NCI-H146 (cell line): Measurements from ENCODE around the gene FLYWCH1.
"Not testable (repeated sequence)": the region's sequence is repeated elsewhere in the genome, so short reads cannot be mapped to it uniquely, and the experiment has no call there.

Experiments used
- DNase-seq: peaks from one replicate; lab custom pipeline; 2025; lab: John Stamatoyannopoulos, UW

Gene FLYWCH1

DNA sequence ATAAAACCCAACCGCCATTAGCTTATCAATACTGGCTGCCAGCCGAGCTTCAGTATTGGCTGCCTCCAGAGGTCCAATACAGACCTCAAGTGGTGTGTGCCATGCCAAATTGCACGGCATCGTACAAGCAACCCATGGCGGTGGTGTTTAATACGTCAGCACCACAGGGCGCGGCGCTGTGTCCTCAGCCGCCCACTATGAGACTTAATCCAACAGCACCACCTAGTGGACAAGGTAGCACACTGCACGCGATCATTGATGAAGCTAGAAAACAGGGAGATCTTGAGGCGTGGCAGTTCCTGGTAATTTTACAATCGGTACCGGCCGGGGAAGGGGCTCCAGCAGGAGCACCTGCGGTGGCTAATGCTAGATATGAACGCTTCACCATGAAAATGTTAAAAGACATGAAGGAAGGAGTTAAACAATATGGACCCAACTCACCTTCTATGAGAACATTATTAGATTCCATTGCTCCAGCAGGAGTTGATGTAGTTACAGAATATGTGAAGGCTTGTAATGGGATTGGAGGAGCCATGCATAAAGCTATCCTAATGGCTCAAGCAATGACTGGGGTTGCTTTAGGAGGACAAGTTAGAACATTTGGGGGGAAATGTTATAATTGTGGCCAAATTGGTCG lies 15.4 kb downstream of the FLYWCH1 start:
- DNase-seq, result peak; percentile 91

DNA sequence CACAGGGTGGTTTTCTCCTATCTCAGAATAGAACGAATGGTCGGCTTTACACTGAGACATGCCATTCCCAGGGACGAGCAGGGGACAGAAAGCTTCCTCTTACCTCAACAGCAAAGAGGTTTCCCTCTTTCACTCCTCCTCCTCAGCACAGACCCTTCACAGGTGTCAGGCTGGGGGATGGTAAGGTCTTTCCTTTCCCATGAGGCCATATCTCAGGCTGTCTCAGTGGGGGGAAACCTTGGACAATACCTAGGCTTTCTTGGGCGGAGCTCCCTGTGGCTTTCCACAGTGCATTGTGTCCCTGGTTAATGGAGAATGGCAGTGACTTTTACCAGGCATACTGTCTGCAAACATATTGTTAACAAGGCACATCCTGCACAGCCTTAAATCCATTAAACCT lies 16.4 kb downstream of the FLYWCH1 start:
- DNase-seq, result not testable (repeated sequence)

DNA sequence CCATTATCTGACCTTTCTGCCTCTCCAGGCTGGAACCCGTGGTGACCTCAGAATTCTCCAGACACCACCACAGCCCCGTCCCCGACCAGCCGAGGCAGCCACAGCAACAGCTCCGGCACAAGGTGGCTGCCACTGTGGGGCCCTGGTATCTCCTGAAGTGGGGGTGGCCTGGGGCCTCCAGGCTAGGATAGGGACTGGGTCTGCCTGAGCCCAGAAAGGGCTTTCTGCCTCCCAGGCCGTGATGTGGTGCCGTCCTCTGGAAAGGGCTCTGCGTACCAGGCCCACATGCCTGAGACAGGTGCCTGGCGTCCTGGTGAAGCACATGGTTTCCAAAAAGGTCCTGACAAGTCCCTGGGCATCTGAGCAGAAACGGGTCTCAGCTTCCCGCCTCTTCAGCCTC lies 17.1 kb downstream of the FLYWCH1 start:
- no peak for DNase-seq

DNA sequence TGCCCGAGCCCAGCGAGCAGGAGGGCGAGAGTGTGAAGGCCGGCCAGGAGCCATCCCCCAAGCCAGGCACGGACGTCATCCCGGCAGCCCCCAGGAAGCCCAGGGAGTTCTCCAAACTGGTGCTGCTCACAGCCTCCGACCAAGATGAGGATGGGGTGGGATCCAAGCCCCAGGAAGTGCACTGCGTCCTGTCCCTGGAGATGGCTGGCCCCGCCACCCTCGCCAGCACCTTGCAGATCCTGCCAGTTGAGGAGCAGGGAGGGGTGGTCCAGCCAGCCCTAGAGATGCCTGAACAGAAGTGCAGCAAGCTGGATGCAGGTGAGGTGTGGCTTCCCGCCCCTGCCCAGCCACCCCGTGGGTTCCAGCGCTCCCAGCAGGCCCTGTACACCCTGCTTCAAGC lies 18.0 kb downstream of the FLYWCH1 start:
- DNase-seq, result no peak

DNA sequence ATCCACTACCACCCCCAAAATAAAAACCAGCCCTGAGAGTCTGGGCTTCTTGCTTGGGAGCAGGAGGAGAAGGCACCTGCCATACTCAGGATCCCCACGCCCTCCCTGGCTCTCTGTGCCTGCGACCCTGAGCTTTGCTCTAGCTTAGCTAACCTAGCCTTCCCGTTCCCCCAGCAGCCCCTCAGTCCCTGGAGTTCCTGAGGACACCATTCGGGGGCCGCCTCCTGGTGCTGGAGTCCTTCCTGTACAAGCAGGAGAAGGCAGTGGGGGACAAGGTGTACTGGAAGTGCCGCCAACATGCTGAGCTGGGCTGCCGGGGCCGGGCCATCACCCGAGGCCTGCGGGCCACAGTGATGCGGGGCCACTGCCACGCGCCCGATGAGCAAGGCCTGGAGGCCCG lies 18.5 kb downstream of the FLYWCH1 start:
- DNase-seq, result no peak

DNA sequence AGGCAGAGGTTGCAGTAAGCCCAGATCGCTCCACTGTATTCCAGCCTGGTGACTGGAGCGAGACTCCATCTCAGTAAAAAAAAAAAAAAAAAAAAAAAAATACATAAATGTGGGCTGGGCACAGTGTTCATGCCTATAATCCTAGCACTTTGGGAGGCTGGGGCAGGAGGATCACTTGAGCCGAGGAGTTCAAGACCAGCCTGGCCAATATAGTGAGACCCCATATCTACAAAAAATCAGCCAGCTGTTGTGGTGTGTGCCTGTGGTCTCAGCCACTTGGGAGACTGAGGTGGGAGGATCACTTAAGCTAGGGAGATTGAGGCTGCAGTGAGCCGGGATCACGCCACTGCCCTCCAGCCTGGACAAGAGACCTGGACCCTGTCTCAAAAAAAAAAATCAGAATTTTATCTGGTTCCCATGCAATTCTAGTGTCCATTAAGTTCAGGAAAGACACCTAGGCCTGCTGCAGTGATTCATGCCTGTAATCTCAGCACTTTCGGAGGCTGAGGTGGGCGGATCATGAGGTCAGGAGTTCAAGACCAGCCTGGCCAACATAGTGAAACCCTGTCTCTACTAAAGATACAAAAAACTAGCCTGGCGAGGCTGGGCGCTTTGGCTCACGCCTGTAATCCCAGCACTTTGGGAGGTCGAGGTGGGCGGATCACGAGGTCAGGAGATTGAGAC lies 19.6 kb downstream of the FLYWCH1 start:
- DNase-seq, result not testable (repeated sequence)

DNA sequence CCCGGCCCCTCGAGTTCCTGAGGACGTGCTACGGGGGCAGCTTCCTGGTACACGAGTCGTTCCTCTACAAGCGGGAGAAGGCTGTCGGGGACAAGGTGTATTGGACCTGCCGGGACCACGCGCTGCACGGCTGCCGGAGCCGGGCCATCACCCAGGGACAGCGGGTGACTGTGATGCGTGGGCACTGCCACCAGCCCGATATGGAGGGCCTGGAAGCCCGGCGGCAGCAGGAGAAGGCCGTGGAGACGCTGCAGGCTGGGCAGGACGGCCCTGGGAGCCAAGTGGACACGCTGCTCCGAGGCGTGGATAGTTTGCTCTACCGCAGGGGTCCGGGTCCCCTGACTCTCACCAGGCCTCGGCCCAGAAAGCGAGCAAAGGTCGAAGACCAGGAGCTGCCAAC lies 21.4 kb downstream of the FLYWCH1 start:
- DNase-seq, result no peak

DNA sequence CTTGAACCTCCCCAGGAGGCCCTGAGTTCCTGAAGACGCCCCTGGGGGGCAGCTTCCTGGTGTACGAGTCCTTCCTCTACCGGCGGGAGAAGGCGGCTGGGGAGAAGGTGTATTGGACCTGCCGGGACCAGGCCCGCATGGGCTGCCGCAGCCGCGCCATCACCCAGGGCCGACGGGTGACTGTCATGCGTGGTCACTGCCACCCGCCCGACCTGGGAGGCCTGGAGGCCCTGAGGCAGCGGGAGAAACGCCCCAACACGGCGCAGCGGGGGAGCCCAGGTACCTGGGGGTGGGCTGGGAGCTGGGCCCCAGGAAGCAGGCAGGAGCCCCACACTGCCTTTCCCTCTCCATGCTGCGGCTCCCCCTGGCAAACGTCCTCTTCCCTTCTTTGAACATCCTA lies 22.0 kb downstream of the FLYWCH1 start:
- DNase-seq, result no peak

DNA sequence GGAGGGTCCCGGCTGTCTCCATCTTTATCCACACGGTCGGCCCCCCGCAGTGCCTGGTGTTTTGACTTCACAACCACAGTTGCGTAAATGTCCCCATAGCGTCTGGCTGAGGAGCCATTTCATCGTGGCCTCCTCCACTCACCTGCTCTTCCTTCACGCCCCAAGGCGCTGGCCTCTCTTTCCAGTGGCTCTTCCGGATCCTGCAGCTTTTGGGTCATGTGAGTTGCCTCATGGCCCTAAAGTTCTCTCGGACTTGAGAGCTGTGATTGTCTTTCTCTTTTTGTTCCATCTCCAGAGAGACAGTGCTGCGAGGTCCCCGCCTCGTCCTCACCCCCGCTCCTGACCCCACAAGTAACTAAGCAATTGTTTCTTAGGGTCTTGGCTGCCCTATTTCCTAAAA lies 22.7 kb downstream of the FLYWCH1 start:
- DNase-seq, result no peak

DNA sequence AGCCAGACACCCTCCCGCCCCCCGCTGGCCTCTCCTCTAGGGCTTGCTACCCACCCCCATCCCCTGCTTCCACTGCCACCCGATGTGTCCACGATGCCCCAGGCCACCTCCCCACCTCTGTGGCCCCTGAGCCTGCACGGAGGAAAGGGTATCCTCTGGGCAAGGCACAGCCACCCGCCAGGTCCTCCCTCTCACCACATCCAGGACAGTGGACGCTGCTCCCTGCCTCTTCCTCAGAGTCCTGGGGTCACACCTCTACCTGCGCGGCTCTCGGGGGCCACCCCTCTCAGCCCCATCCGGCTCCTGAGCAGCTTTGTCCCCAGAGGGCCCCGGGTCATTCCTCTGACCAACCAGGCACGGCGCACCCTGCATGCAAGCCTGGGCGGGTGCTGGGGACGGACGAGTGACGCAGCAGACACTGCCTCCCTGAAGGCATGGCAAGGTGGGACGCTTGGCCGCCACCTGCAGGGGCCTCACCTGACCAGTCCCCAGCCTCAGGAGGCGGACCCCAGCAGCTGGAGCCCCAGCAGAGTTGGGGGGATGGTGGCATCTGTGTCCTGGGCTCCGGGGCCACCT lies 24.8 kb downstream of the FLYWCH1 start:
- DNase-seq, result no peak

DNA sequence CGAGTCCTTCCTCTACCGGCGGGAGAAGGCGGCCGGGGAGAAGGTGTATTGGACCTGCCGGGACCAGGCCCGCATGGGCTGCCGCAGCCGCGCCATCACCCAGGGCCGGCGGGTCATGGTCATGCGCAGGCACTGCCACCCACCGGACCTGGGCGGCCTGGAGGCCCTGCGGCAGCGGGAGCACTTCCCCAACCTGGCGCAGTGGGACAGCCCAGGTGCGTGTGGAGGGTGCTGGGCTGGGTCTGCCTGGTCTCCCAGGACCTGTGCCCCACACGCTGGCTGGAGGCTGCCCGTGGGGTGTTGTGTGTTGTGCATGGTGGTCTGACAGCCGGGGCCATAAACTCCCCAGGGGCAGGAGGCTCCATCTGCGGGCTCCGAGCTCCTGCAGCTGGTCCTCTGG lies 25.4 kb downstream of the FLYWCH1 start:
- DNase-seq, result no peak

DNA sequence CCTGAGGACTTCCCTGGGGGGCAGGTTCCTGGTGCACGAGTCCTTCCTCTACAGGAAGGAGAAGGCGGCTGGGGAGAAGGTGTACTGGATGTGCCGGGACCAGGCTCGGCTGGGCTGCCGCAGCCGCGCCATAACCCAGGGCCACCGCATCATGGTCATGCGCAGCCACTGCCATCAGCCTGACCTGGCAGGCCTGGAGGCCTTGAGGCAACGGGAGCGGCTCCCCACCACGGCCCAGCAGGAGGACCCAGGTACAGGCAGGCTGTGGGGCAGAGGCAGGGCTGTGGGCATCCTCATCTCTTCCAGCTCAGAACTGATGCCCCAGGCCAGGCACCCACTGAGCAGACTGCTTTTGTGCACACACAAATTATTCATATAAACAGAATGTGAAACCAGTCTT lies 26.5 kb downstream of the FLYWCH1 start:
- peak; percentile 41 for DNase-seq

DNA sequence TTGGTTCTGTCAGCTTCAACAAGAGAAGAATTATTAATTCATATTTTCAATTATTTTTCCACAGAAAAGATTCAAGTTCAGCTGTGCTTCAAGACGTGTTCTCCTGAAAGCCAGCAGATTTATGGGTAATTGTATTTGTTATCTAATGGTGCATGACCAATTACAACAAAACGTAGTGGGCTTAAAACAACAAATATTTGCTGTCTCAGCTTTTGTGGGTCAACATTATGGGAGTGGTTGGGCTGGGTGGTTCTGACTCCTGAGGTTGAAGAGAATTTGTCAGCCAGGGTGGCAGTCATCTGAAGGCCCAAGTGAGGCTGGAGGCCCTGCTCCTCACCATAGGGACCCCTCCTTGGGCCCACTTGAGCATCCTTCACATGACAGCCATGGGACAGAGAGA lies 28.2 kb downstream of the FLYWCH1 start:
- DNase-seq, result no peak

DNA sequence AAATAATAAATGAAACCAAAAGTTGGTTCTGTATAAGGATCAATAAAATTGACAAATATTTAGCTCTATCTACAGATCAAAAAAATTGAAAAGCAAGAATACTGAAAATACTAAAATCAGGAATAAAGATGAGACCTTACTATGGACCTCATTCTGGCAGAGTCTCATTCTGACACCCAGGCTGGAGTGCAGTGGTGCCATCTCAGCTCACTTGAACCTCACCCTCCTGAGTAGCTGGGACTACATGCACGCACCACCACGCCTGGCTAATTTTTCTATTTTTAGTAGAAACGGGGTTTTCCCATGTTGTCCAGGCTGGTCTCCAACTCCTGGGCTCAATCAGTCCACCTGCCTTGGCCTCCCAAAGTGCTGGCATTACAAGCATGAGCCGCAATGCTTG lies 30.3 kb downstream of the FLYWCH1 start:
- DNase-seq, result no peak

DNA sequence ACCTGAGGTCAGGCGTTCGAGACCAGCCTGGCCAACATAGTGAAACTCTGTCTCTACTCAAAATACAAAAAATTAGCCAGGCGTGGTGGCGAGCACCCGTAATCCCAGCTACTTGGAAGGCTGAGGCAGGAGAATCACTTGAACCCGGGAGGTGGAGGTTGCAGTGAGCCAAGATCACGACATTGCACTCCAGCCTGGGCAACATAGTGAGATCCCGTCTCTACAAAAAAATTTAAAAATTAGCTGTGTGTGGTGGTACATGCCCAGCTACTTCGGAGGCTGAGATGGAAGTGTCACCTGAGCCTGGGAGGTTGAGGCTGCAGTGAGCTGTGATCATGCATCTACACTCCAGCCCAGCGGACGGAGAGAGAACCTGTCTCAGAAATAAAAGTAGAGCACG lies 32.0 kb downstream of the FLYWCH1 start:
- DNase-seq, result not testable (repeated sequence)

DNA sequence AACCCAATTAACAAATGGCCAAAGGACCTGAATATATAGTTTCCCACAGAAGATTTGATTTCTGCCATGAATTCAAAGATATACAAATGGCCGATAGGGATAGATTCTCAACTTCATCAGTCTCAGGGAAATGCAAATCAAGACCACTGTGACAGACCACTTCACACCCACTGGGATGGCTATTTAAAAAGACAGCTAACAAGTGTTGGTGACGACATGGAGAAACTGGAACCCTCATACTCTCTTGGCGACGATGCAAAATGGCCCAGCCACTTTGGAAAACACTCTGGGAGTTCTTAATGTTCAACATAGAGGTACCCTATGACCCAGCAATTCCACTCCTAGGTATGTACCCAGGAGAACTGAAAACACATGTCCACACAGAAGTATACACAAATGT lies 34.9 kb downstream of the FLYWCH1 start:
- no peak for DNase-seq

DNA sequence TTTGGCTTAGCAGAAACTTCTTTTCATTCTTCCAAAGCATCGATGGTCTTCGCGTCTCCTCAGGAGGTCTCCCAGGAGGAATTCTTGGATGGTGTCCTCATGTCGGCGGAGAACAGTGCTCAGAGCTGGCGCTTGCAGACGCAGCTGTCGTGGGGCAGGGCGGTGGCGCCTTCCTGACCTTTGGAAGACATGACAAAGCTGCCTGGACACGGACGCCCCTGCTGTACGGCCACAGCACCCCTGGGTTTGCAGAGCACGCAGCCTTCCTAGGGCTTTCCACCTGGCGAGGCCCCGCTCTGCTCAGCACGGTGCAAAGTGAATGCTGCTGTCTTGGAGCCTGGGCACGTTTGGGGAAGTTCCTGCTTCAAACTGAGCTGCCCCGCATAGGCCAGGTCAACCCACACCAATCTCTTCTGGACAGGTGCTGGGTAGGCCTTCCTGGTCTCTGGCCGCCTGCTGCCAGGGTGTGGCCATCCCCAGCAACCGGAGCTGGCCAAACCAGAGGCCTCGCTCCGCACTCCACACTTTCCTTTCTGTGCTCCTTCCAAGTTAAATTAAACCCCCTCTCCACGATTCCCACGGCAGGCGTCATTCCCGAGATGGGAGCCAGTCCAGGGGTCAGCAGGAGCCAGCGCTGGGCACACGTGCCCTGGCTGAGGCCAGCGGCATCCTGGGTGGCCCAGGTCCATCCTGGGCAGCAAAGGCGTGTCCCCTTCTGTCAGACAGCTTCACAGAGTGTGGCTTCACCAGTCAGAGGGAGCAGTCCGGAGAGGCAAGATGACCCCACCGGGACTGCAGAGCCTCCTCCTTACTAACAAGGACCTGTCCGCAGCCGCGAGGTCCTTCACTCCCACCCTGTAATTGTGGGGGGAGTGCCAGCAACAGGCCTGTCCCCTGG lies 37.3 kb downstream of the FLYWCH1 start:
- DNase-seq, result no peak

DNA sequence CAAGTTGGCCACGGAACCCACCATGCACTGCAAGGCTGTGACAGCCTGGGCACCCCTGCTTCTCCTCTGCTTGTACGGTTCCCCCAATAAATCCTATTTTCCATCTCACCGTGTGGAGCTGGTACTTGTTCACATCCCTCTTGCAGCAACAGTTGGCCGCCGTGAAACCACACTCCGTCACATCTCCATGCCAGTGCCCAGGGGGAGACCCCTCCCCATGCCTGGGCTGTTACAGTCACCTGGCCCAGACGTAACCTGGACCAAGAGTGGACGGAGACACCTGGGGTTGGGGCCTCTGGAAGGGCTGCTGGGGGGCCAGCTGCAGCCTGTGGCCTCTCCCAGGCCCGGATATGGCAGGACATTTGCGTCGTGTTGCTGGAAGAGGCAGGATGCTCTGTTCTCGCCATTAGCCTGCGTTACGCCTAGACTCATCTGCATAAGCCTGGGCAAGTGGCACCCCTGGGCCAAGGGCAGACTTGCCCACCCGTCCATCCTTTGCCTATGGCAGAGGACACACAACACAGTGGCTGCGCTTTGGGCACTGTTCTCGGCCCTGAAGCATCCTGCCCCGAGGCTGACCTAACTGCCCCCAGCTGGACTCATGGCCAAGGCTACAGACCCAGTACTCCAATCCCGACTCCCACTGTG lies 38.1 kb downstream of the FLYWCH1 start:
- DNase-seq, result no peak

DNA sequence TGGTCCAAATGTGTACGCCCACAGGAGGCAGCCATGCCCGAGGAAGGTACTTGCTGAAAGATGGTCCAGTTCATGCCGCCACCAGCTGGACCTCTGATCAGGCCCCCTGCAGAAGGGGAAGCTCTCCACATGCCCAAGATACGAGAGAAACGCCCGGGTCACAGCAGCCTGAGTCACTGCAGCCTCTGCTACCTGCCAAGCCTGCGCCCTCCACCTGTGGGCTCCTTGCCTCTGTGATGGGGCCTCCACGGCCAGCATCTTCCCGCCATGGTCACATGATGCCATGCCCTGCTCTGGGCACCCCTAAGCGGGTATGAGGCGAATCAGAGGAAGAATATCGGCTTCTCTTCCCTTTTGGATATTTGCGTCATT lies 38.6 kb downstream of the FLYWCH1 start:
- no peak for DNase-seq

DNA sequence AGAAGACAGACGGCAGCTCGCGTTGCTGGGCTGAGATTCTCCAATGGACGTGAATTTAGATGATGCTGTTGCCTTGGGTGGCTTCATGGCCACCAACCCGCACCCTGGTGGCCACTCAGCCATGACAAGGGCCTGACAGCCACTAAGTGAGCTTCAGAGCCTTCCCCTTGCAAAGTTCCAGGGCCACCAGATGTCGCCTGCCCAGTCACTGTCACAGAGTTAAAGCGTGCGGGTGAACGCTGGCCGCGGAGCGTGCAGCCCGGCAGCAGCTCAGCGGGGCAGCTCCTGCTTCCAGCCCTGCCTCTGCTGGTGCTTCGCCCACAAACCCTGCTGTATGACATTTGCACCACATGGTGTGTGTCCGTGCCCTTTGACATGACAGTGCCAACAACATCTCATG lies 39.0 kb downstream of the FLYWCH1 start:
- no peak for DNase-seq

DNA sequence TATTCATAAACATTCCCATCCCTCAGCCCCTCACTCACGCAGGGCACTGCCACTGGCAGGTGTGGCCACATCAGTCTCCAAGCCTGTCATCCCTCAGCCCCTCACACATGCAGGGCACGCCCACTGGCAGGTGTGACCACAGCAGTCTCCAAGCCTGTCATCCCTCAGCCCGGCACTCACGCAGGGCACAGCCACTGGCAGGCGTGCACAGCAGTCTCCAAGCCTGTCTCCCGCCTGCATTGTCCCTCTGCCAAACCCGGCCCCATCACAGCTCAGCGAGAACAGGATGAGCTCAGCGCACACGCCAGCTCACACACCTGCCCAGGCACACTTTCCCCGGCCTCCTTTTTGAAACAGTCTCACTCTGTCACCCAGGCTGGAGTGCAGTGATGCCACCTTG lies 40.9 kb downstream of the FLYWCH1 start:
- peak; percentile 82 for DNase-seq
